ENCODE measurements around the gene PCNX1.

The PCNX1 gene

GRCh38 chr14:70887737-70888499 lies 19.3 kb upstream of the PCNX1 start:
- Histone ChIP-seq H3K4me1 (ENCODE audit: control insufficient read depth, low read length) (peaks cover 11% of the 10 kb centered on the region), H3K4me2 (ENCODE audit: low read length) (no peak overlapping the region)

GRCh38 chr14:70888681-70889175 lies 18.5 kb upstream of the PCNX1 start:
- peaks cover 40% of the 10 kb centered on the region for H3K27me3 ChIP-seq (ENCODE audit: control insufficient read depth, low read length)
- no peaks in the 10 kb centered on the region for H3K79me2 ChIP-seq (ENCODE audit: control insufficient read depth, low read length)
- H3K4me1 ChIP-seq (ENCODE audit: control insufficient read depth, low read length), result peaks cover 16% of the 10 kb centered on the region
- no peaks in the 10 kb centered on the region for H4K20me1 ChIP-seq (ENCODE audit: control insufficient read depth, insufficient read depth, low read depth, low read length)
- H3K9me3 ChIP-seq (ENCODE audit: control insufficient read depth, insufficient read depth, low read length), result no peaks in the 10 kb centered on the region
- no peak for TF ChIP-seq CTCF (IDR thresholded peaks at IDR 0.05; ENCODE audit: low read depth, low read length, poor library complexity, severe bottlenecking)
- no peak for TF ChIP-seq EZH2phosphoT487 (IDR thresholded peaks at IDR 0.05; ENCODE audit: borderline replicate concordance, low read length)
- no peaks in the 10 kb centered on the region for H3F3A ChIP-seq (ENCODE audit: control insufficient read depth, insufficient read depth)
- no peak overlapping the region for H3K27ac ChIP-seq (ENCODE audit: low read depth, low read length)
- H3K9me2 ChIP-seq (replicated peaks; ENCODE audit: control insufficient read depth, low read length), result no peaks in the 10 kb centered on the region
- H3K36me3 ChIP-seq (ENCODE audit: control insufficient read depth, low read length), result no peaks in the 10 kb centered on the region
- no peak overlapping the region for H3K4me3 ChIP-seq (ENCODE audit: low read length)
- H3K4me2 ChIP-seq (ENCODE audit: low read length), result no peak overlapping the region

More at GRCh38 chr14:70887737-70888499, 19.3 kb upstream of the PCNX1 start:
- H4K20me1 ChIP-seq (ENCODE audit: control insufficient read depth, insufficient read depth, low read depth, low read length), result no peaks in the 10 kb centered on the region
- no peaks in the 10 kb centered on the region for H3K36me3 ChIP-seq (ENCODE audit: control insufficient read depth, low read length)
- no peaks in the 10 kb centered on the region for H3K9me3 ChIP-seq (ENCODE audit: control insufficient read depth, insufficient read depth, low read length)
- TF ChIP-seq CTCF (IDR thresholded peaks at IDR 0.05; ENCODE audit: low read depth, low read length, poor library complexity, severe bottlenecking) (no peak), EZH2phosphoT487 (IDR thresholded peaks at IDR 0.05; ENCODE audit: borderline replicate concordance, low read length) (no peak)
- no peak overlapping the region for H3K27ac ChIP-seq (ENCODE audit: low read depth, low read length)
- H3K4me3 ChIP-seq (ENCODE audit: low read length), result no peak overlapping the region
- H3K79me2 ChIP-seq (ENCODE audit: control insufficient read depth, low read length), result no peaks in the 10 kb centered on the region
- peaks cover 34% of the 10 kb centered on the region for H3K27me3 ChIP-seq (ENCODE audit: control insufficient read depth, low read length)
- no peaks in the 10 kb centered on the region for H3F3A ChIP-seq (ENCODE audit: control insufficient read depth, insufficient read depth)
- H3K9me2 ChIP-seq (replicated peaks; ENCODE audit: control insufficient read depth, low read length), result no peaks in the 10 kb centered on the region

GRCh38 chr14:70889555-70889954 lies 17.7 kb upstream of the PCNX1 start:
- peaks cover 45% of the 10 kb centered on the region for H3K27me3 ChIP-seq (ENCODE audit: control insufficient read depth, low read length)
- H3K9me2 ChIP-seq (replicated peaks; ENCODE audit: control insufficient read depth, low read length), result no peaks in the 10 kb centered on the region
- H4K20me1 ChIP-seq (ENCODE audit: control insufficient read depth, insufficient read depth, low read depth, low read length), result no peaks in the 10 kb centered on the region
- TF ChIP-seq CTCF (IDR thresholded peaks at IDR 0.05; ENCODE audit: low read depth, low read length, poor library complexity, severe bottlenecking) (no peak), EZH2phosphoT487 (IDR thresholded peaks at IDR 0.05; ENCODE audit: borderline replicate concordance, low read length) (no peak)
- no peaks in the 10 kb centered on the region for H3F3A ChIP-seq (ENCODE audit: control insufficient read depth, insufficient read depth)
- no peak overlapping the region for H3K4me2 ChIP-seq (ENCODE audit: low read length)
- no peak overlapping the region for H3K27ac ChIP-seq (ENCODE audit: low read depth, low read length)
- H3K79me2 ChIP-seq (ENCODE audit: control insufficient read depth, low read length), result no peaks in the 10 kb centered on the region
- no peaks in the 10 kb centered on the region for H3K9me3 ChIP-seq (ENCODE audit: control insufficient read depth, insufficient read depth, low read length)
- no peak overlapping the region for H3K4me3 ChIP-seq (ENCODE audit: low read length)
- H3K4me1 ChIP-seq (ENCODE audit: control insufficient read depth, low read length), result peaks cover 20% of the 10 kb centered on the region
- no peaks in the 10 kb centered on the region for H3K36me3 ChIP-seq (ENCODE audit: control insufficient read depth, low read length)

Measured in DOHH2 (cell line).